ENCODE results near the gene FOSB. TPM values are rescaled to one million over a fixed set of nuclear protein-coding genes. Genes with fewer than 3 reads are reported as not detected.

The FOSB gene
- total and polyA plus RNA-seq, 2 experiments from 2014 or later: 0.55 to 1.9 TPM

- TF ChIP-seq, protein P1, sequence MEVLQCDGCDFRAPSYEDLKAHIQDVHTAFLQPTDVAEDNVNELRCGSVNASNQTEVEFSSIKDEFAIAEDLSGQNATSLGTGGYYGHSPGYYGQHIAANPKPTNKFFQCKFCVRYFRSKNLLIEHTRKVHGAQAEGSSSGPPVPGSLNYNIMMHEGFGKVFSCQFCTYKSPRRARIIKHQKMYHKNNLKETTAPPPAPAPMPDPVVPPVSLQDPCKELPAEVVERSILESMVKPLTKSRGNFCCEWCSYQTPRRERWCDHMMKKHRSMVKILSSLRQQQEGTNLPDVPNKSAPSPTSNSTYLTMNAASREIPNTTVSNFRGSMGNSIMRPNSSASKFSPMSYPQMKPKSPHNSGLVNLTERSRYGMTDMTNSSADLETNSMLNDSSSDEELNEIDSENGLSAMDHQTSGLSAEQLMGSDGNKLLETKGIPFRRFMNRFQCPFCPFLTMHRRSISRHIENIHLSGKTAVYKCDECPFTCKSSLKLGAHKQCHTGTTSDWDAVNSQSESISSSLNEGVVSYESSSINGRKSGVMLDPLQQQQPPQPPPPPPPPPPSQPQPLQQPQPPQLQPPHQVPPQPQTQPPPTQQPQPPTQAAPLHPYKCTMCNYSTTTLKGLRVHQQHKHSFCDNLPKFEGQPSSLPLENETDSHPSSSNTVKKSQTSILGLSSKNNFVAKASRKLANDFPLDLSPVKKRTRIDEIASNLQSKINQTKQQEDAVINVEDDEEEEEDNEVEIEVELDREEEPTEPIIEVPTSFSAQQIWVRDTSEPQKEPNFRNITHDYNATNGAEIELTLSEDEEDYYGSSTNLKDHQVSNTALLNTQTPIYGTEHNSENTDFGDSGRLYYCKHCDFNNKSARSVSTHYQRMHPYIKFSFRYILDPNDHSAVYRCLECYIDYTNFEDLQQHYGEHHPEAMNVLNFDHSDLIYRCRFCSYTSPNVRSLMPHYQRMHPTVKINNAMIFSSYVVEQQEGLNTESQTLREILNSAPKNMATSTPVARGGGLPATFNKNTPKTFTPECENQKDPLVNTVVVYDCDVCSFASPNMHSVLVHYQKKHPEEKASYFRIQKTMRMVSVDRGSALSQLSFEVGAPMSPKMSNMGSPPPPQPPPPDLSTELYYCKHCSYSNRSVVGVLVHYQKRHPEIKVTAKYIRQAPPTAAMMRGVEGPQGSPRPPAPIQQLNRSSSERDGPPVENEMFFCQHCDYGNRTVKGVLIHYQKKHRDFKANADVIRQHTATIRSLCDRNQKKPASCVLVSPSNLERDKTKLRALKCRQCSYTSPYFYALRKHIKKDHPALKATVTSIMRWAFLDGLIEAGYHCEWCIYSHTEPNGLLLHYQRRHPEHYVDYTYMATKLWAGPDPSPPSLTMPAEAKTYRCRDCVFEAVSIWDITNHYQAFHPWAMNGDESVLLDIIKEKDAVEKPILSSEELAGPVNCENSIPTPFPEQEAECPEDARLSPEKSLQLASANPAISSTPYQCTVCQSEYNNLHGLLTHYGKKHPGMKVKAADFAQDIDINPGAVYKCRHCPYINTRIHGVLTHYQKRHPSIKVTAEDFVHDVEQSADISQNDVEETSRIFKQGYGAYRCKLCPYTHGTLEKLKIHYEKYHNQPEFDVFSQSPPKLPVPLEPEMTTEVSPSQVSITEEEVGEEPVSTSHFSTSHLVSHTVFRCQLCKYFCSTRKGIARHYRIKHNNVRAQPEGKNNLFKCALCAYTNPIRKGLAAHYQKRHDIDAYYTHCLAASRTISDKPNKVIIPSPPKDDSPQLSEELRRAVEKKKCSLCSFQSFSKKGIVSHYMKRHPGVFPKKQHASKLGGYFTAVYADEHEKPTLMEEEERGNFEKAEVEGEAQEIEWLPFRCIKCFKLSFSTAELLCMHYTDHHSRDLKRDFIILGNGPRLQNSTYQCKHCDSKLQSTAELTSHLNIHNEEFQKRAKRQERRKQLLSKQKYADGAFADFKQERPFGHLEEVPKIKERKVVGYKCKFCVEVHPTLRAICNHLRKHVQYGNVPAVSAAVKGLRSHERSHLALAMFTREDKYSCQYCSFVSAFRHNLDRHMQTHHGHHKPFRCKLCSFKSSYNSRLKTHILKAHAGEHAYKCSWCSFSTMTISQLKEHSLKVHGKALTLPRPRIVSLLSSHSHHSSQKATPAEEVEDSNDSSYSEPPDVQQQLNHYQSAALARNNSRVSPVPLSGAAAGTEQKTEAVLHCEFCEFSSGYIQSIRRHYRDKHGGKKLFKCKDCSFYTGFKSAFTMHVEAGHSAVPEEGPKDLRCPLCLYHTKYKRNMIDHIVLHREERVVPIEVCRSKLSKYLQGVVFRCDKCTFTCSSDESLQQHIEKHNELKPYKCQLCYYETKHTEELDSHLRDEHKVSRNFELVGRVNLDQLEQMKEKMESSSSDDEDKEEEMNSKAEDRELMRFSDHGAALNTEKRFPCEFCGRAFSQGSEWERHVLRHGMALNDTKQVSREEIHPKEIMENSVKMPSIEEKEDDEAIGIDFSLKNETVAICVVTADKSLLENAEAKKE (CRISPR knock-in tag; IDR thresholded peaks at IDR 0.05): no peak
- no peak for TF ChIP-seq CREB1 (CRISPR knock-in tag; IDR thresholded peaks at IDR 0.05; ENCODE audit: low read depth)
- no peak for TF ChIP-seq CTCF (conservative IDR thresholded peaks at IDR 0.05; ENCODE audit: low read depth in 2 of 2)
Observed at GRCh38 chr19:45474606-45475521, 7.1 kb downstream of the FOSB start (continued).

DNA sequence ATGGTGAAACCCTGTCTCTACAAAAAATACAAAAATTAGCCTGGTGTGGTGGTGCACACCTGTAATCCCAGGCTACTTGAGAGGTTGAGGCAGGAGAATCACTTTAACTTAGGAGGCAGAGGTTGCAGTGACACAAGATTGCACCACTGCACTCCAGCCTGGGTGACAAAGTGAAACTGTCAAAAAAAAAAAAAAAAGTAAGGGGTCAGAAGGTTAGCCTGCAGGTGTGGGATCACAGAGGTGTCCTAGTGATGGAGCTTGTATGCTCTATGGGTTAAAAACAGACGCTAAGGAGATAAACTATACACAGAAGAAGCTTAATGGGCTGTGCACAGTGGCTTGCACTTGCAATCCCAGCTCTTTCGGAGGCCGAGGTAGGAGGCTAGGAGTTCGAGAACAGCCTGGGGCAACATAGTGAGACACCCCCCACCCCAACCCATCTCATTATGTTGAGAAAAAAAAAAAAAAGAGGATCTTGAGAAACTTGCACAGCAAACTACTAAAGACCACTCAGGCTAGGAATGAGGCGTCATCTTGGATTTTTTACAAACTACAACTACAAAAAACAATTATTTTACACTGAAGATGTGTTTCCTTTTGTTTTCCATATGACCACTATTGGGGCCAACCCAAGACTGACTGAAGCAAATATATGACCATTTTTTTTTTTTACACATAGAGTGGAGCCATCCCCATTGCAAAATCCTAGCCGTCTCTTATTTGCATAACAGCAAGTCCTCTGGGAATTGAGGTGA, 7.9 kb downstream of the FOSB start:
- Histone ChIP-seq H3K36me3 (ENCODE audit: insufficient read depth) (no peaks in the 10 kb centered on the region), H3K4me3 (no peak overlapping the region), H3K9me2 (ENCODE audit: insufficient read depth) (no peaks in the 10 kb centered on the region), H3F3A (replicated peaks; ENCODE audit: low read depth) (peaks cover 5% of the 10 kb centered on the region; the same call in 1 of the 2 replicates), H2AFZ (no peak overlapping the region), H3K27me3 (ENCODE audit: insufficient read depth) (peaks cover 53% of the 10 kb centered on the region), H4K20me1 (replicated peaks; ENCODE audit: insufficient read depth) (no peaks in the 10 kb centered on the region), H3K4me2 (no peak overlapping the region), H3K27ac (ENCODE audit: low read depth) (no peak overlapping the region), H3K79me2 (replicated peaks; ENCODE audit: insufficient read depth) (no peaks in the 10 kb centered on the region), H3K4me1 (ENCODE audit: insufficient read depth) (peaks cover 16% of the 10 kb centered on the region; the same call in 1 of the 2 replicates)
- Mint-ChIP-seq H3K27me3 (ENCODE audit: insufficient read depth, low read depth, poor library complexity) (peaks cover 50% of the 10 kb centered on the region), H3K36me3 (ENCODE audit: low read depth) (no peaks in the 10 kb centered on the region; the same call in 2 of the 3 replicates), H3K4me1 (peaks cover 26% of the 10 kb centered on the region), H3K9me3 (peaks cover 2% of the 10 kb centered on the region; the same call in 2 of the 3 replicates), H3K4me3 (no peak overlapping the region), H3K27ac (no peak overlapping the region)
- DNase-seq (ENCODE audit: low spot score) (no peak), ATAC-seq (no peak)
- TF ChIP-seq EZH2 (IDR thresholded peaks at IDR 0.05; ENCODE audit: low read depth, unreplicated experiment) (no peak), ETS1 (IDR thresholded peaks at IDR 0.05) (no peak), CTCF (conservative IDR thresholded peaks at IDR 0.05; ENCODE audit: low read depth in 2 of 2) (no peak)

Measured in GM23338 (cell line).